GM21367 (cell line): ENCODE results near the gene HOXD13.

ENCODE experiments used
- ATAC-seq: cut with Tn5 transposase; IDR thresholded peaks from one replicate; pipeline ENCODE4 v1.9.1; 2021; ENCODE audit not compliant: unreplicated experiment

The HOXD13 gene

GRCh38 chr2:176105078-176105729 lies 12.7 kb downstream of the HOXD13 start:
- ATAC-seq = no peak

DNA sequence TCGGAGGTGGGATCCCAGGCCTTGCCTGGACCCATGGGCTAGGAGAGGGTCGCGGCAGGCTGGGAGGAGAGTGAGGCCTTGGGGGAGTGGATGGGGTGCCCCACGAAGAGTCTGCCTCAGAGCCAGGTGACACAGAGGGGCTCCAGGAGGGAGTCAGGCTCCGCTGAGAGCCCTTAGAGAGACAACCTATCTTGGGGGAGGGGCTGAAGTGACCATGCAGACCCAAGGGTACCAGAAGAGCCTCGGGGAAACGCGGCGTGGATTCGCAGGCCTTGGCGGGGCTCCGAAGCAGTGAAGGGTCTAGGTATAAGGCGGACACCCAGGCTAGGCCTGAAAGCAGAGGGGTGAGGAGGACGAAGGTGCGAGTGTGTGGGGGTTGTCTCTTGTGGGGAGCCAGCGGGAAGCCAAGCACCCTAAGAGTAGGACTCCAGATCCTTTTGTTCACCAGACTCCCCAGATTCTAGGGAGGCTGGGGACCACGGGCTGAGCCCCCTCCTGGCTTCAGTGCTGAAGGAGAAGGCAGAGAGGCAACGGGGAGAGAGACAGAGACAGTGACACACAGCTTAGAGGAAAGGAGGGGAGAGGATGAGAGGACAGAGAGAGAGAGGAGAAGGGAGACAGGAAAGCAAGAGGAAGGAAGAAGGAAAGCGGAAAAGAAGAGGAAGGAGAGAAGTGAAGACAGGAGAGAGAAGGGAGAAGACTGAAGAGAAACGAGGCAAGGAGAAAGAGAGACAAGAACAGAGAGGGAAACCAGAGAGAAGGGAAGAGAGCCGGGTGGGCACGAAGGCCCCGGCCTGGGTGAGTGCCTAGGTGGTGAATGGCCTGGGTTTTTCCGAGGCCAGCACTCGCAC lies 13.4 kb downstream of the HOXD13 start:
- ATAC-seq = no peak

DNA sequence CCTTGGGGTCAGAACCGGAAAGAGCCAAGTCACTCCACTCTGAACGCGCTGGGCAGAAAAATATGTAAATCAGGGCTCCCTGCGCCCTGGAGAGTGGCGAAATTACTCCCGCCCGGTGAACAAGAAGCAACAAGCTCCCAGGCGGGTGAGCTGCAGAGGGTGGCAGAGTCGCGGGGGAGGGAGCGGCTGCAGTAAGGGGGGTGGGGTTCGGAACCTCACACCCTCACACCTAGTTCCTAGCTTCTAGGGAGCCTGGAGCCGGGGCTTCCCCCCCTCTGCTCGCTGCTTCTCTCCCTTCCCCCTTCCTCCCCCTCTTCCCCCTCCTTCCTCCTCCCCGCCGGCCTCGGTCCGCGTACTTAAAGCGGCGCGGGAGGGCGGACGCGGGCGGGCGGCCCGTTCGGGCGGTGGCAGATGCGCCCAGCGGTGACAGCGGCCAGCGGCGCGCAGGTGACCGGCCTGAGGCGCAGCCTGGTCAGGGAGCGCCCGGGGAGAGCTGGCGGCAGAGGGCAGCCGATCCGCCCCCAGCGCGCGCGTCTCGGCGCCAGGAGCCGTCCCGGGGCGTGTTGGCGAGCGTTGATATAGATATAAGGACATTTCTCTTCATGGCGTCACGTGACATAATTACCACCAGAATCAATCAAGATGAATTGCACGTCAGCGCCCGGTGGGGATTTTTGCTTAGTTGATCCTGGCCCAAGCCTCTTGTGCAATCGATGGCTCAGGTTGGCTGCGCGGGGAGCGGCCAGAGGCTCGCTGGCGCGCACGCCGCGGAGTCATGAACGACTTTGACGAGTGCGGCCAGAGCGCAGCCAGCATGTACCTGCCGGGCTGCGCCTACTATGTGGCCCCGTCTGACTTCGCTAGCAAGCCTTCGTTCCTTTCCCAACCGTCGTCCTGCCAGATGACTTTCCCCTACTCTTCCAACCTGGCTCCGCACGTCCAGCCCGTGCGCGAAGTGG lies 14.3 kb downstream of the HOXD13 start, which contains the start of gene HOXD11:
Gene HOXD11, plus strand, starts transcription at position 700 of the 959 bp plus-strand sequence. Its CDS starts 76 bp downstream, at position 776.
- ATAC-seq = no peak

GRCh38 chr2:176107731-176108181 lies 15.2 kb downstream of the HOXD13 start:
- ATAC-seq = no peak

DNA sequence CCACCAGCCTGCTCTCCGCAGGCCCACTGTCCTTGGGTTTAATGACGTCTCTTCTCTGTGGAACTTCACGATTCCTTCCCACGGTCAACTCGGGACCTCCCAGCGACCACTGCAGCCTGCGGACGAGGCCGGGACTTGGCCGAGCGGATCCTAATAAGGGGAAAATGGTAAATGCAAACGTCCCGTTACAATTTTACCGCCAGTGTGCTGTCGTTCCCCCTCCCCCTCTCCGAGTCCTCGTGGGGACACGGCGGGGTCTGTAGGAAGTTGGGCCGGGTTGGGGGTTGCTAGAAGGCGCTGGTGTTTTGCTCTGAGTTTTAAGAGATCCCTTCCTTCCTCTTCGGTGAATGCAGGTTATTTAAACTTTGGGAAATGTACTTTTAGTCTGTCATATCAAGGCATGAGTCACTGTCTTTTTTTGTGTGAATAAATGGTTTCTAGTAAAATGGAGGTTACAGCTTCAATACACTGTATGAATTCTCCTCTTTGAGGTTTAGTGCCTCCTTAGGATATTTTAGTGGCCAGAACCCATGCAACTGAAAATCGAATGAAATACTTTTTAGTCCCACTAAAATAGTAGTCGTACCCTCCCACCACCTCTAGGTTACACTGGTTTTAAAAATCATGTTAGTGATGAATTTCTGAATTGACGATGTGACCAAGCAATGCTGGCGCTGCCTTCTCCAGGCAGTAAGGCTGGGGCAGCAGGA lies 16.8 kb downstream of the HOXD13 start:
- no peak for ATAC-seq

DNA sequence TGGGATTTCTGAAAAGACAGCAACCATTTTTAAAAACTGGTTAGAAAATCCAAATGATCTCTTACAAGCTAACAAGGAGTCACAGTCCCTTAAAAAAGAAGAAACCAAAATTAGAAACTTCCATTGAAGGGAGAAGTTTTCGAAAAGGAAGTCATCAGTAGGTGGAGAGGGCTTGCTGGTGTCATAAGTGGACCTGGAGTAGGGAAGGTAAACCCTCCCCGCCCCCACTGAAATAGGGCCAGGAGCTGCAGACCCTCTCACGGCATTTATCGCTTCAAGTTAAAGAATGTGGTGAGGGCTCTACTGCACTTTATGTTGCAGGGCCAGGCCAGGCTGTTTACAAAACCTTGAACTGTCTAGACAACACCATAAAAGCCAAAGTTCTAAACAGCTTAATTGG lies 17.4 kb downstream of the HOXD13 start:
- ATAC-seq = no peak

DNA sequence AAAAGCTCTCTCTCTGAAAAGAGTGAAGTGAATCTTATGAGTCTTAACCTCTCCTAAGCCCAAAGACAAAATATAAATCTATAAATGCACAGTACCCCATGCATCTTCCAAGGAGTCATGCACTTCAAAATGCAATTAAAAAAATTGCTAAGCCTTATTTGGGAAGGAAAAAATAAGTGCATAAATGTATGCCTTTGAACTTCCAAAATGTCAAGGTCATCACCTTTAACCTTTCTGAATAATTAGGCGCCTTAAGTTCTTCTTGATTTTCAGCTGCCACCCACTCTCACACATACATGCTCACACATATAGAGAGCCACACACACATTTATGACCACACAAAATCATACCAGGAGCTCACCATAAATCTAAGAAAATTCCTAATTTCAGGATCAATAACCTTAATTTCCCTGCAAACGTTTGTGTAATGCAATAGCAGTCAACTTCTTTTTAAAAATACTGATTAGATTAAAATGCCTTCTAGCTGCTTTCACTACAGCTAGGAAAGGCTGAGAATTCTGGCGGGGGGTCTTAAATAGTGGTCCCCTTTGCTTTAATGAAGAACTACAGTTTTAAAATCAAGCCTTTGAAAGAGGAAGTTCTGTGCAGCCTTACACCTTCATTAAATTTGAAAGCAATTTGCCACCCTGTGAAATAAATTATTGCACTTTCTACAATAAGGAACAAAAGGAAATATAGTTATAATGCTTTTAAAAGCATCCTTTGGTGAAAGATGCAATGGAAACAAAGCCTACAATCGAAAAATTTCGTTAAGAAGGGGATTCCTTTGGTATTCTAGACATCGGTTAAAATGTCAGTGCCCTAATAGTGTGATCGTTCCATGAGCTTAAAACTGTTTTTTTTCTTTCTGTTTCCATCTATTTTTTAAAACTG lies 18.1 kb downstream of the HOXD13 start:
- ATAC-seq = no peak

GRCh38 chr2:176111309-176111663 lies 18.8 kb downstream of the HOXD13 start:
- ATAC-seq = no peak

DNA sequence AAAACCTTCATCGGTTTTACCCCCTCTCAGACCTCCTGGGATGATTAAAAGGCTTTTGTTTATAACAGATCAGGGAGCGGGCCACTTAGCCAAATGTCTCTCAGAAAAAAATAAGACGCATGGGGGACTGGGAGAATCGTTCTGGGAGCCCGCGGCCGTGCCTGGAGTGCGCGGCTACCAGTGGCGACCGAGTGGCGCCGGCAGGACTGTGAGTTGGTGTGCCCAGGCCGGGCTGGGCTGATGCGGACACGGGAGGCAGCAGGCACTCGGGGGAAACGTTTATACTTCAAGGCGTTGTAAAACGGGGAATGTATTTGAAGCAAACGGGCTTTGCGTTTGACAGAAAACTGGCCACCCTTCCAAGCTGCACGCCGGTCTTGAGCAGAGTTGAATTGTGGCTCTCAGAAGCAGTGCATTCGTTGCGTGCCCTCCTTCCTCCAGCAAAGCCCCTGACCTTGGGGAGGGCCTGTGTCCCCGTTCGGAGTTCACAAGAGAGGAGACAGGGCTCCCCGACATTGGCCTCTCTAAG lies 19.4 kb downstream of the HOXD13 start:
- ATAC-seq = no peak

GRCh38 chr2:176112375-176113302 lies 20.1 kb downstream of the HOXD13 start:
- ATAC-seq = no peak

- no peak for ATAC-seq
Measured at GRCh38 chr2:176114120-176114929, 21.8 kb downstream of the HOXD13 start.

- no peak for ATAC-seq
Measured at GRCh38 chr2:176114930-176115625, 22.6 kb downstream of the HOXD13 start.

- no peak for ATAC-seq
Measured at GRCh38 chr2:176115883-176116813, 23.6 kb downstream of the HOXD13 start, which contains the start of gene HOXD10. Gene HOXD10 (plus strand): TSS chr2:176116778. CDS start chr2:176116834, 56 bp downstream.

GRCh38 chr2:176117162-176117822 lies 24.8 kb downstream of the HOXD13 start:
- no peak for ATAC-seq

DNA sequence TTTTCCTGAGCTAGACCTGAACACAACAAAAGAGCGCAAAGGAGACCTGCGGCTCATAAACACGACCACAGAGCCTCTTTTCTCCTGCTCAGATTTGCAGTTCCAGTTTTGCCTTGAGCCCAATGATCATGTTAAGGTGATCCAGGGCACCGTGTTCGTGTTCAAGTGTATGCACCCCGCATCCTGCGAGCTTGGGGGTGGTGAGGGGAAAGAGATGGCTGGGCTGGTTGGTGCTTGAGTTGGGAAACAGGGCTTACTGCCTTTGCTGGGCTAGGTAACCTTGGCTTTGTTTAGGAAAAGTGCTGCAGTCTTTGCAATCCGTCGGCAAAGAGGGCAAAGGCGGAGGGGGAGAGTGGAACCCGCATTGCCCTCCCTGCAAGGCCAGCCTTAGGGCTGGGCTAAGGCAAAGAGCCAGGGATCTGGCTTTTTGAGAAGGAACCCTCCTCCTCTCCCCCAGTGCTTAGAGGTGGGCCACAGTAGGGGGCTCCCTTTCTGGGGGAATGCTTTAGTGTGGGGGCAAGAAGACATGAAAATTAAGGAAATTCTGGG lies 25.4 kb downstream of the HOXD13 start:
- ATAC-seq = no peak
